ENCODE results near the gene IER2. TPM values are rescaled to one million over a fixed set of nuclear protein-coding genes. Genes with fewer than 3 reads are reported as not detected.

IER2 gene
- total and polyA plus RNA-seq, 9 of the 15 experiments (the other 6 are each of a cell fraction or from before 2014, with no cell fraction given), result 4.5 to 205 (median 23.7) TPM

DNA sequence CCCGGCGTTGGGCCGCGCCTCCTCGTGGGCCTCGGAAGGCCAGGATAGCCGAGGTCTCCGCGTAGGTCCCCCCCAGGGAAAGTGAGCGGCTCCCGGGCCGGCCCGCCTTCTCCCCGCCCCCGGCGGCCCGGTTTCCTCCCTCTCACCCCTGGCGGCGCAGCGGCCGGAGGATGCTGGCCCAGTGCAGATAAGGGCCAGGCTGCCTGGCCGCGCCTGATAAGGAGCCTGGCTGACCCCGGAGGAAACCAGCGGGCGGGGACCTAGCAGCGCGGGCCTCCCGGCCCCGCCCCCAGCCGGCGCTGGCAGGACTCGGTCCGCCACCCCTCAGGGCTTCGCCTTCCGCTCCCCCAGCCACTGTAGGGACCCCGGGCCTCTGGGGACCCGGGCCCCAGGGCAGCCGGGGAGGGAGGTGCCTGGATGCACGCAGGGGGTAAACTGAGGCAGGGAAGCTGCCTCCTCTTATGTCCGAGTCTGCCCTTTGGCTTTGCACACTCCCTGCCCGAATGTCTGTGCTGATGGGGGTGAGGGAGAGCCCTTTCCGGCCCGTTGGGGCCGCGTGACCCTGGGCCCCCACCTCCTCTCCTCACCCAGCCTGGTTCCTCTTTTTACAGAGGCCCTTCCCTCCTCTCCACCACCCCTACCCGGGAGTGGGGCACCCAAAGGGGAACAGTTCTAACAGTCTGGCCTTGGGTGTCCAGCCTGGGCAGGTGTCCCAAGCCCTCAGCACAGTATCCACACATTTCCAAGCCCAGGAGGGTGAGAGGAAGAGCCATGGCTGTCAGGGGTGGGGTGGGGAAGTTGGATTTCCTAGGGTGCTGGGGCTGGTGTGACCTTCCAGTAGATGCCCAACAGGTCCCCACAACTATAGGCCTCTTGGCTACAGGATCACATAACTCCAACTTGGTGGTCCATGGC is 47.3 kb upstream of the IER2 start, which contains the start of gene LYL1 (continued):
- TF ChIP-seq STAT5B (CRISPR knock-in tag; IDR thresholded peaks at IDR 0.05) (no peak), CREB1 (IDR thresholded peaks at IDR 0.05) (peak; percentile 83), CREB1 (CRISPR knock-in tag; IDR thresholded peaks at IDR 0.05) (no peak; the same call in none of the 2 replicates), SUPT5H (IDR thresholded peaks at IDR 0.05) (peak; percentile 64), NEUROD1 (IDR thresholded peaks at IDR 0.05; ENCODE audit: borderline replicate concordance, low read depth, low read length, partially characterized antibody) (peak; percentile 97), ZNF431 (CRISPR knock-in tag; IDR thresholded peaks at IDR 0.05) (no peak), ZNF263 (CRISPR knock-in tag; IDR thresholded peaks at IDR 0.05; ENCODE audit: borderline replicate concordance) (peak; percentile 89), EP300 (IDR thresholded peaks at IDR 0.05; ENCODE audit: low read length) (peak; percentile 98), KLF10 (CRISPR knock-in tag; IDR thresholded peaks at IDR 0.05) (no peak), ARID3A (IDR thresholded peaks at IDR 0.05; ENCODE audit: borderline replicate concordance, low read depth, low read length) (no peak), ATF7 (IDR thresholded peaks at IDR 0.05) (peak; percentile 91), ASH1L (IDR thresholded peaks at IDR 0.05; ENCODE audit: borderline replicate concordance, low read depth, partially characterized antibody) (no peak), TAL1 (IDR thresholded peaks at IDR 0.05) (peak; percentile 100), ZBTB43 (CRISPR knock-in tag; IDR thresholded peaks at IDR 0.05) (no peak), HDGF (IDR thresholded peaks at IDR 0.05) (peak; percentile 92; the same call in 1 of the 2 replicates), ZNF239 (CRISPR knock-in tag; IDR thresholded peaks at IDR 0.05) (no peak; the same call in 1 of the 2 replicates), FOXA1 (IDR thresholded peaks at IDR 0.05; ENCODE audit: borderline replicate concordance) (no peak), U2AF1 (optimal IDR thresholded peaks at IDR 0.05; ENCODE audit: low read depth, low read length) (peak; percentile 97)
- TF ChIP-seq, protein P1, sequence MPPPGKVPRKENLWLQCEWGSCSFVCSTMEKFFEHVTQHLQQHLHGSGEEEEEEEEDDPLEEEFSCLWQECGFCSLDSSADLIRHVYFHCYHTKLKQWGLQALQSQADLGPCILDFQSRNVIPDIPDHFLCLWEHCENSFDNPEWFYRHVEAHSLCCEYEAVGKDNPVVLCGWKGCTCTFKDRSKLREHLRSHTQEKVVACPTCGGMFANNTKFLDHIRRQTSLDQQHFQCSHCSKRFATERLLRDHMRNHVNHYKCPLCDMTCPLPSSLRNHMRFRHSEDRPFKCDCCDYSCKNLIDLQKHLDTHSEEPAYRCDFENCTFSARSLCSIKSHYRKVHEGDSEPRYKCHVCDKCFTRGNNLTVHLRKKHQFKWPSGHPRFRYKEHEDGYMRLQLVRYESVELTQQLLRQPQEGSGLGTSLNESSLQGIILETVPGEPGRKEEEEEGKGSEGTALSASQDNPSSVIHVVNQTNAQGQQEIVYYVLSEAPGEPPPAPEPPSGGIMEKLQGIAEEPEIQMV (tag; conservative IDR thresholded peaks at IDR 0.05; ENCODE audit: low read depth), result peak; percentile 86
